Thyroid gland (tissue), 4 donors: ENCODE data around the gene GRK6.

Experiments used
- CTCF ChIP-seq, 6 experiments: fragments of 200-600 bp in 3 of 6; fragments of 450-650 bp in 3 of 6; sonication (generic) in 3 of 6; IDR thresholded peaks; one replicate each; pipeline ENCODE4 v1.5.1; 2016 to 2019; ENCODE audit warnings: antibody characterized with exemption in 6 of 6, mild to moderate bottlenecking in 2 of 6, inconsistent platforms in 1 of 6, moderate library complexity in 1 of 6
- POLR2A ChIP-seq, 2 donors: fragments of 450-650 bp; IDR thresholded peaks; one replicate each; pipeline ENCODE4 v1.6.1; 2017; ENCODE audit warnings: antibody characterized with exemption in 2 of 2, mild to moderate bottlenecking in 2 of 2, moderate library complexity in 1 of 2

GRCh38 chr5:177483994-177484901 is 57.8 kb downstream of the GRK6 start:
- TF ChIP-seq CTCF (IDR thresholded peaks at IDR 0.05) (no peak), POLR2A (IDR thresholded peaks at IDR 0.05) (no peak)
